Endometrial microvascular endothelial cells (primary cell): ENCODE results near the gene TFG. TPM values are rescaled to one million over a fixed set of nuclear protein-coding genes. Genes with fewer than 3 reads are reported as not detected.

Source experiments
- in situ Hi-C: cut with HindIII; loops from 2 replicates; pipeline ENCODE4 v1.10.0; 2017; ENCODE audit warnings: low sequenced_read_pairs, low pct_unique_long_range_greater_than_20kb; ENCODE audit errors: inconsistent ontology term
- total RNA-seq: library from RNA; depleted of rRNA; stranded (reverse); fragments of >200 nt; gene quantifications from one replicate; pipeline ENCODE4 v1.2.3, GENCODE V29; 2015; ENCODE audit errors: inconsistent ontology term

The TFG gene
- total RNA-seq, 1 donor from 2014 or later: 129 TPM

DNA sequence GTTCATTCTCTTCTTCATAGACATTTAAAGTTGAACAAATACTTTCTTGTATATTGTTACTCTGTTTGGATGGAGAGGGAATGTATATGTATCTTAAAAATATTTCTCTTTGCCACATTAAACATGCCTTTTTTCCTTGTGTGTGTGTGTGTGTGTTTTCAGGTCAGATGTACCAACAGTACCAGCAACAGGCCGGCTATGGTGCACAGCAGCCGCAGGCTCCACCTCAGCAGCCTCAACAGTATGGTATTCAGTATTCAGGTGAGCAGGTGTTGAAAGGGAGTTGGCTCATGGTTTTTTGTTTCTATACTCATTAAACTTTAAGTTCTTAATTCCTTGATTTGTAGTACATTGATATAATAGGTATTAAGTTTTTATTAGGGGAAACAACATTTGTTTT is 35.4 kb downstream of the TFG start:
- in situ Hi-C loops: loop anchor here (25.0 kb wide), 1 partner anchor 143 kb away; no protein-coding TSS in a partner anchor

DNA sequence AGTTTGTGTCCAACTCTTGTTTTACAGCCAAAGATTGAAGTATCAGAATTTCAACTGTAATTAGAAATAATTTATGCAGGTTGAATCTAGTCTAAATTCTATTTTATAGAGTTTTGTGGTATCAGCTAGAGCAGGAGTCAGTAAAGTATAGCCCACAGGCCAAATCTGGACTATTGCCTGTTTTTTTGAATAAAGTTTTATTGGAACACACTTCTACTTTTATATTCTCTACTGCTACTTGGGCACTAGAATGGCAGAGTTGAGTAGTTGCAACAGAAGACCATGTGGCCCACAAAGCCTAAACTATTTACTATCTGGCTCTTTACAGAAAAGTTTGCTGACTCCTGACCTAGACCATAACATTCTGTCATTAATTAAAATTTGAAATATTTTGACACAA is 36.3 kb downstream of the TFG start:
- in situ Hi-C loops: loop anchor here (25.0 kb wide), 1 partner anchor 142 kb away; no protein-coding TSS in a partner anchor

DNA sequence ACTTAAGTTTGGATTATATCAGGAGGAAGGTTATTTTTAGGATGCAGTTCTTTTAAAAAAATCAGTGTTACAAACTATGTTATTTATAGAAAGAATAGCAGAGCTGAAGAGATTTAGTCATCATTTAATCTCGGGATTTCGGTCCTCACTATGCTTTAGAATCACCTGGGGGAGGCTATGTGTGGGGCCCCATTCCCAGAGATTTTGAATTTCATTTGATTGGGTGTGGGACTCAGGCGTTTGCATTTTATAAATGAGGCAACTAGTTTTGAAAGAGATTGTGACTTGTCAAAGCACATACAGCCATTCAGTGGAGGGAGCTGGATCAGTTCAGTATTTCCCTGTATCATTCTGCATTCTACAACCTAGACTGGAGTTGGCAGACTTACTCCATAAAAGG is 36.8 kb downstream of the TFG start:
- in situ Hi-C loops: loop anchor here (25.0 kb wide), 1 partner anchor 141 kb away; no protein-coding TSS in a partner anchor

- in situ Hi-C loops: loop anchor here (25.0 kb wide), 1 partner anchor 139 kb away; no protein-coding TSS in a partner anchor
These were observed 38.9 kb downstream of the TFG start for GRCh38 chr3:100748220-100748619.

DNA sequence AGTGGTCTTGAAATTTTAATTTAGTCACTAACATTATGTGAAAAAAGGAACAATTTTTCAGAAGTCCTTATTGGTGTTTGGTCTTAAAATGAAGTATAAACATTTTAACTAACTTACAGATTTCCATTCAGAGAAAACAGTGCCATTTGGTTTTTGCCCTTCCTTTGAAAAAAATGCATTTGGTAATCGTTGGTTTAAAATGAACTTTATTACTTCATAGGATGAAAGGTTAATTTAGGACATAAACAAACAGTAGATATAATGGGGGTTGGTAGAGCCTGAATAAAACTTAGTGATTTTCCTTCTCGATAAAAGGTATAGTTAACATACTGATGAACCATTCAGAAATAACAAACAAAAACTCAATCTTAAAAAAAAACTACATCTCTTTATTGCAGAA is 39.7 kb downstream of the TFG start:
- in situ Hi-C loops: loop anchor here (25.0 kb wide), 1 partner anchor 138 kb away; no protein-coding TSS in a partner anchor

- in situ Hi-C loops: no loop called here
These were observed 44.6 kb downstream of the TFG start for GRCh38 chr3:100753846-100754245.

DNA sequence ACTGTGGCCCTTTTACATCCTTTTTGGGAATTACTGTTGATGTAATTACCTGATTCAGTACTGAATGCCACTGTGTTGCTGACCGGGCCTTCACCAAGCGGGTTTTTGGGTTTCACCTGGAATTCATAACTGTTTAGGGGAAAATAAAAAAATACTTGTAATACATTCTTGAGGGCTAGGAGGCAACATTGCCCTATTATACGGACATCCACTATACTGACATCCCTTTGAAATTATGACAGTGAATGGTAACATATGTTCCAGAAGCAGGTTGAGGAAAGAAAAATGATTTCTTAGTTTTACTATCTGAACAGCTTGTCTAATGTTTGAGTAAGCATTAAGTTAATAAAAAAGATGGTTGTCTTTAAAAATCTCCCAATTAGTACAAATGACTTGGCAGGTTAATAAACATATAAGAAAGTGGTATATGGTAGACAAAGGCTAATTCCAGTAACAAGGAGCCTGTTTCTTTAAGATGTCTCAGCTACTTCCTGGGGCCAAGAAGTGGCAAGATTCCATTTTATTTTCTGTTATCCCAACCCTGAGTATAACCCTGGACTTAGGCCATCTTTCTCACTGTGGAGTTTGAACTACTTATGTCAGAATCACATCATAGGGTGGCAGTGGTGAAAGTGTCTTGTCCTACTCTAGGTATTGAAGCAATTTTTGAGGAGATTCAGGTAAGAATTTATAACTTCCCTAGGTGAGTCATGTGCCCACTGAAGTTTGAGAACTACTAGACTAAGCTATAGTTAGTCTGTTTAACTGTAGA is 45.5 kb downstream of the TFG start:
- in situ Hi-C loops: no loop called here

- in situ Hi-C loops: no loop called here
These were observed 47.1 kb downstream of the TFG start for GRCh38 chr3:100756441-100756840.

GRCh38 chr3:100759159-100759558 is 49.9 kb downstream of the TFG start:
- in situ Hi-C loops: no loop called here

- in situ Hi-C loops: no loop called here
These were observed 50.7 kb downstream of the TFG start for GRCh38 chr3:100759950-100760349.

- in situ Hi-C loops: no loop called here
These were observed 51.1 kb downstream of the TFG start for GRCh38 chr3:100760377-100760776.

DNA sequence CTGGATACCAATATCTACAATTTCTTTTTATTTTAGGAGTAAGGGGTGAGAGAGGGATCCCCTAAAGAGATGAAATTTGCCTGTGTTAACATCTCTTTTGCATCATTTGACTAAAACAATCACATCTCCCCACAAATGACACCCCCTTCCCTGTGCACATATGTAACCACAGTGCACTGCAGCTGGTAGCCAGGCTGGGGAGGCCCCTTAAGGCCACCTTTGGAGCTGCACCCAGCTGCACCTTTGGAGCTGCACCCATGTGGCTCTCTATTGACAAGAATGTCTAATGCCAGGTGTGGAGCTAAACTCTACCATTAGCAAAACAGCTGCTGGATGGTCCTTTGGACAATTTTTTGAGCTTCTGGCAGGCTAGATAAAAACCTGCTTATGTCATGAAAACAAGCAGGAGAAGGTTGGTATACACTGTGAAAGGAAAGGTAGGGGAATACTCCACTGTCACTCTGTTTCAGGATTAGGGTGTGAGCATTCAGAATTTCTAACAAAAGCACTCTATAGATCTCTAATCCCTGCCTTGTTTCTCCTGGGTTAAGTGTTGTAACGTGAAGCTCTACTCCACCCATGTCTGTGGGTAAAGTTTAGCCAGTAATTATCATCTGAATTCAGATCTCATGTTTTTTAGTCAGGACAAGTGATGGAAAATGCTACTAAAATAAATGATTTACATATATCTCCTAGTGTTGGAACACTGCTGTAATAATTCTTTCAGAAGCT is 52.1 kb downstream of the TFG start:
- in situ Hi-C loops: no loop called here

DNA sequence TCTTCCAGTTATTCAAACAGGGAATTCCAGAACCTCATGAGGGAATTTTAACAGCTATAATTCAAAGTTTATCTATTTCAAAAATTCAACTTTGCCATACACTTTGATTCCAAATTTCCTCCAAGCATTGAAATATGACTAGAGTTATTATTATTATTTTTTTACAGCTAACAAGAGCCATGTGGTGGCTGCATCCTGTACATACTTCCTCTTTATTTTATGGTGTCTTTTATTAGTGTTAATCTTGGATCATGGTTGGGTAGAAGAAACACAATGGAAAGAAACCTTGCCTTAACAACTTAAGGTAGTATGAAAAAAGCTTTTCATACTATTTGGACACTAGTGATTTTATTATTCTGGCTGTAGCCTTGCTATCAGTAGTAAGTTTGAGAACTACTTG is 52.7 kb downstream of the TFG start:
- in situ Hi-C loops: no loop called here

DNA sequence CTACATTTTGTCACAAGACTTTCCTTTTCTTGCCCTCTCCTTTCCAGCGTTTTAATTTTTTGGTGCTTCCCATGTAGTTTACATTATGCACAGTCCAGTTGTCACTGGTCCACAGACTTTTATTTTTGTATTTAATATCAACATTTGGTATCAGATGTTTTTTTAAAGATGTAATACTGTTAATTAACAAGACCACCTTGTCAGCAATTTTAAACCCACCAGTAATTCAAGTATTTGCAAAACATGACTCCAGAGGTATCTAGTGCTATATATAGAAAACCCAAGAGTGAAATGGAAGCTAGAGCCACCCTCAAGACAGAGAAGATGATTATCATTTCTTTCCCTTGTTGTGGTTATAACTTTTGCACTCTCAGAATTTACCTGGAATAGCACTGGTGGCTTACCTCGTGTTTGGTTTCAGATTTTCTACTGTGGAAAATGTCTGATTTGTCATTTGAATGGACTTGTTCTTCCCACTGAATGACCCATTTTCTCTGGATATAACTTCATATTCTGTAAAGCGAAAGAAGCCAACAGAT is 56.2 kb downstream of the TFG start:
- in situ Hi-C loops: no loop called here

DNA sequence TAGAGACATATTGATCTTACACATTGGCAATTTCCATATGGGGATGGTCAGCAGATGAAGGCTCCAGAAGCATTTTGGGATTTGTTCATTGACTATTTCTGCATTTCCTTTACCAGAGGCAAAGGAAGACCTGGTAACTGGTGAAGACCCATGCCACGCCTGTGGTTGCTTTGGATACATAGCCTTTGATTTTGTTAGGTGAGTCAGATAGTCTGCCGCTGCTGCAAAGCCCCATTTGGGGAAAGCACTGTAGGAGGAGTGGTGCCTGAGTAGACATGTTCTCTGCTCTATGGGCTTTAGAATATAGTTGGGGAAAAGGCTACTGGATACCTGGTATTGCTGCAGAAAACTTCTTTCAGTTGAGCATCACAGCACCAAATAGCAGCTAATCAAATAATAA is 56.8 kb downstream of the TFG start:
- in situ Hi-C loops: no loop called here

- in situ Hi-C loops: no loop called here
These were observed 60.4 kb downstream of the TFG start for GRCh38 chr3:100769693-100770092.

- in situ Hi-C loops: no loop called here
These were observed 65.9 kb downstream of the TFG start for GRCh38 chr3:100775226-100775625.

- in situ Hi-C loops: no loop called here
These were observed 66.4 kb downstream of the TFG start for GRCh38 chr3:100775669-100776068.

GRCh38 chr3:100776097-100776729 is 66.9 kb downstream of the TFG start:
- in situ Hi-C loops: no loop called here
